ENCODE results near the gene ZNF618.

ZNF618 gene

DNA sequence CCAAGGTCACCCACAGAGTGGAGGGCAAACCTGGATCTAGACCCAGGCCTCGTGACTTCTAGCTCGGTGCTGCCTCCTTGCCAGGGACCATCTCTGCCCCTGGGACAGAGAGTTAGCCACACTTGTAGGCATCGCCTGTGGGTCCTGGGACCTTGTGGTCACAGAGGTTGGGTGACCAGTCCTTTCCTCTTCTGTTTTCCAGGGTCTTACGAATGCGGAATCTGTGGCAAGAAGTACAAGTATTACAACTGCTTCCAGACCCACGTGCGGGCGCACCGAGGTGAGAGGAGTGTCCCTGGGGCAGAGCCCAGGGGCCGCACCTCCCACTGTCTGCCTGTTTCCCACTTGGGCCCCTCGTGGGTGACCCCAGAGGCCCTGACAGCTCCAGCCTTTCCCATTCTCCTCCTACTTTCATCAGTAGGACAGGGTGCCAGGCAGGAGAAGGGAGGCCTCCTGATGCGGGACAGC, 125.7 kb downstream of the ZNF618 start:
- Histone ChIP-seq H3K9me3 (ENCODE audit: control insufficient read depth, low read depth, low read length) (no peaks in the 10 kb centered on the region), H3K27ac (ENCODE audit: low read length) (no peak overlapping the region), H3K4me1 (ENCODE audit: control insufficient read depth, low read depth, low read length) (no peaks in the 10 kb centered on the region), H3K4me3 (ENCODE audit: low read length) (no peak overlapping the region), H3K36me3 (ENCODE audit: control insufficient read depth, low read depth, low read length) (peaks cover 14% of the 10 kb centered on the region), H3K27me3 (ENCODE audit: control insufficient read depth, insufficient read depth, low read length) (no peaks in the 10 kb centered on the region), H3K9ac (ENCODE audit: low read length) (no peak overlapping the region)

DNA sequence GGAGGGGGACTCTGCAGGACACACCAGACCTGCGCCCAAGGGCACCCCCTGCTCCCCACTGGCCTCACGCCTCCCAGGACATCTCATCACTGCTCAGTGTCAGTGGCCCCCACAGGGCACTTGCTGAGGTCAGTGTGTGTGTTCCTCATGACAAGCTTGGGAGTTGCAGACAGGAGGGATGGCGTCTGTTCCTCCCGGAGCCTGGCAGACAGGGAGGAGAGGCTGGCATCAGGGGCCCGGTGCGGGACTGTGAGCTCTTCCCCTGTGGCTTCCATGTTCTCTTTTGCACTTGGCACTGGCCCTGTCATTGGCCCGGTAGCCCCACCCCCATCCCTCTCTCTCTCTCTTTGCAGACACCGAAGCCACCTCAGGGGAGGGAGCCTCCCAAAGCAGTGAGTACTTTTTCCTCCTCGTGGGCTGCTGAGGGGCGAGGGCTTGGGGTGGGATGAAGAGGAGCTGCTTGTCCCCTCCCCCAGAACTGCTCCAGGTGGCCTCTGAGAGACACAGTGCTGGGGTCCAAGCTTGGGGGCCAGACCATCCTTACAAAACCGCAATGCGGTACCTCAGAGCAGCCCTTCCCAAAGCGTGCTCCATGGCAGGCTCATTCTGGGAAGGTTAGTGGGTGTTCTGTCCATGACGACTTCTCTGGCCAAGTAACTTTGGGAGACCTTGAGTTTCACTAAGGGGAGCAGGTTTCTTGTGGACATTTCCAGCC, 126.3 kb downstream of the ZNF618 start:
- Histone ChIP-seq H3K9me3 (ENCODE audit: control insufficient read depth, low read depth, low read length) (no peaks in the 10 kb centered on the region), H3K4me1 (ENCODE audit: control insufficient read depth, low read depth, low read length) (no peaks in the 10 kb centered on the region), H3K9ac (ENCODE audit: low read length) (no peak overlapping the region), H3K4me3 (ENCODE audit: low read length) (no peak overlapping the region), H3K27me3 (ENCODE audit: control insufficient read depth, insufficient read depth, low read length) (no peaks in the 10 kb centered on the region), H3K36me3 (ENCODE audit: control insufficient read depth, low read depth, low read length) (peaks cover 14% of the 10 kb centered on the region), H3K27ac (ENCODE audit: low read length) (no peak overlapping the region)

DNA sequence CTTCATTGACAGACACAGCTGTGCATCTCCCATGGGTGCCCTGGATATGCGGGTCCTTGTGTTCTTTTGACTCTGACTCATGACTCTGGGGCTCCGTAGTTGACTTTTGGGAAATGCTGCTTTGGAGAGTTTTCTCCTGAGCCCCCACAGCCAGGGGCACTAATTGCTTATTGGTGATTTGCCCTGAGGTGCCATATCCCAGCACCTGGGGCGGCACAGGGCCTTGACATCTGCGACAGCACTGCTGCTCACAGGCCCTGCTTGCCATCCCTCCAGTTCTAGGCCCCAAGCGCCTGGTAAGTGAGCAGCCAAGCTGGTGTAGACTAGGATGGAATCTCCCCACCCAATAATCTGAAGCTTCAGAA, 126.9 kb downstream of the ZNF618 start:
- H3K27ac ChIP-seq (ENCODE audit: low read length), result no peak overlapping the region
- no peak overlapping the region for H3K9ac ChIP-seq (ENCODE audit: low read length)
- H3K27me3 ChIP-seq (ENCODE audit: control insufficient read depth, insufficient read depth, low read length), result no peaks in the 10 kb centered on the region
- H3K4me1 ChIP-seq (ENCODE audit: control insufficient read depth, low read depth, low read length), result no peaks in the 10 kb centered on the region
- peaks cover 14% of the 10 kb centered on the region for H3K36me3 ChIP-seq (ENCODE audit: control insufficient read depth, low read depth, low read length)
- no peaks in the 10 kb centered on the region for H3K9me3 ChIP-seq (ENCODE audit: control insufficient read depth, low read depth, low read length)
- H3K4me3 ChIP-seq (ENCODE audit: low read length), result no peak overlapping the region

DNA sequence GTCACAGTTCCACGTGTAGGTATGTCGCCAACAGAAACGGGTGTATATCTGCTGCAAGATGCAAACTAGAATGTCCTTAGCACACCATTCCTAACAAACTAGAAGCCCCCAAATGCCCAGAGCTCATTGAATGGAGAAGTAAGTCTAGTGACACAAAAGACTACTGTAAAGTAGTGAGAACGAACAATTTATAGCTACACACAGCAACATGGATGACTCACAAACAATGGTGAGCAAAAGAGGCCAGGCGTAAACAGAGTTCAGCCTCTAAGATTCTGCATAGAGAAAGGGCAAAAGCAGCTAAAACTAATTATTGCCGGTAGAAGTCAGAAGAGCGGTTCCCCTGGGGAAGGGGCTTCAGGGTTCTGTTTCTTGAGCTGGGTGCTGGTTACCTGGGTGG, 127.2 kb downstream of the ZNF618 start:
- H3K9ac ChIP-seq (ENCODE audit: low read length), result no peak overlapping the region
- H3K36me3 ChIP-seq (ENCODE audit: control insufficient read depth, low read depth, low read length), result peaks cover 14% of the 10 kb centered on the region
- no peaks in the 10 kb centered on the region for H3K4me1 ChIP-seq (ENCODE audit: control insufficient read depth, low read depth, low read length)
- H3K27me3 ChIP-seq (ENCODE audit: control insufficient read depth, insufficient read depth, low read length), result no peaks in the 10 kb centered on the region
- H3K9me3 ChIP-seq (ENCODE audit: control insufficient read depth, low read depth, low read length), result no peaks in the 10 kb centered on the region
- H3K4me3 ChIP-seq (ENCODE audit: low read length), result no peak overlapping the region
- H3K27ac ChIP-seq (ENCODE audit: low read length), result no peak overlapping the region

DNA sequence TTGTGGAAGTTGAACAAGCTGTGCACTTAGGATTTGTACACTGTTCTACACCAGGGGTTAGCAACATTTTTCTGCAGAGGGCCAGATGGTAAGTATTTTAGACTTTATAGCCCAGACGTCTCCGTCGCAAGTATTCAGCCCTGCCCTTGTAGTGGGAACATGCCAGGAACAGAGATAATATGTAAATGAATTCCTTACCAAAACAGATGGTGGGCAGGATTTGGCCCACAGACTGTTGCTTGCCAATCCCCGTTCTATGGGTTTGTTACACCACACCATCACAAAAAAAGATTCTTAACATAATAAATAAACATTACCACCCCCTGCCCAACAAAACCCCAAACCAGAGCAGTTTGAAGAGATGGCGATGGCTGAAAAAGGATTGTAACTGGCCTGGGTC, 127.6 kb downstream of the ZNF618 start:
- Histone ChIP-seq H3K27ac (ENCODE audit: low read length) (no peak overlapping the region), H3K4me1 (ENCODE audit: control insufficient read depth, low read depth, low read length) (no peaks in the 10 kb centered on the region), H3K27me3 (ENCODE audit: control insufficient read depth, insufficient read depth, low read length) (no peaks in the 10 kb centered on the region), H3K4me3 (ENCODE audit: low read length) (no peak overlapping the region), H3K36me3 (ENCODE audit: control insufficient read depth, low read depth, low read length) (peaks cover 14% of the 10 kb centered on the region), H3K9ac (ENCODE audit: low read length) (no peak overlapping the region), H3K9me3 (ENCODE audit: control insufficient read depth, low read depth, low read length) (no peaks in the 10 kb centered on the region)

DNA sequence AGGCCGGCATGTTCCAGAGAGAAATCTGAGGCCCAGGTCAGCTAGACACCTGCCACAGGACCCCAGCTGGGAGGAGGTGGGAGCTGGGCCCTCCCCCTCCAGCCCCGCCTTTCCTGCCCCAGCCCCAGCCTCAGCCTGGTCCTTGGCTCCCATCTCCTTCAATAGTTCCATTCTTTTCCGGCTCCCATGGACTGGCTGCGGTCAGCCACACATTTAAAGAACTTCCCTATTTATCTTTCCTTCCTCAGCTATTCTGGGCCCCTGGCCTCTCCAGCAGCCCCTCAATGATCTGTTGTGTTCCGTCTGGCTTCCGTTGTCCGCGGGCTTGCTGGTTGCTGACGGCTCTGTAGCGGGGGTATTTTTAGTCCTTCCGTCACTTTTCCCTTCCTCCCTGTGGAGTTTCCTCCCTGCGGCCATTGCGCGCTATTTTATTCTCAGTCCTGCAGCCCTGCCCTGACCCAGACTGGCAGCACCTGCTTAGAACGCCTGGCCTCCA, 128.2 kb downstream of the ZNF618 start:
- H3K4me3 ChIP-seq (ENCODE audit: low read length), result no peak overlapping the region
- no peaks in the 10 kb centered on the region for H3K27me3 ChIP-seq (ENCODE audit: control insufficient read depth, insufficient read depth, low read length)
- H3K27ac ChIP-seq (ENCODE audit: low read length), result no peak overlapping the region
- H3K9me3 ChIP-seq (ENCODE audit: control insufficient read depth, low read depth, low read length), result no peaks in the 10 kb centered on the region
- H3K36me3 ChIP-seq (ENCODE audit: control insufficient read depth, low read depth, low read length), result peaks cover 14% of the 10 kb centered on the region
- H3K4me1 ChIP-seq (ENCODE audit: control insufficient read depth, low read depth, low read length), result no peaks in the 10 kb centered on the region
- H3K9ac ChIP-seq (ENCODE audit: low read length), result no peak overlapping the region

DNA sequence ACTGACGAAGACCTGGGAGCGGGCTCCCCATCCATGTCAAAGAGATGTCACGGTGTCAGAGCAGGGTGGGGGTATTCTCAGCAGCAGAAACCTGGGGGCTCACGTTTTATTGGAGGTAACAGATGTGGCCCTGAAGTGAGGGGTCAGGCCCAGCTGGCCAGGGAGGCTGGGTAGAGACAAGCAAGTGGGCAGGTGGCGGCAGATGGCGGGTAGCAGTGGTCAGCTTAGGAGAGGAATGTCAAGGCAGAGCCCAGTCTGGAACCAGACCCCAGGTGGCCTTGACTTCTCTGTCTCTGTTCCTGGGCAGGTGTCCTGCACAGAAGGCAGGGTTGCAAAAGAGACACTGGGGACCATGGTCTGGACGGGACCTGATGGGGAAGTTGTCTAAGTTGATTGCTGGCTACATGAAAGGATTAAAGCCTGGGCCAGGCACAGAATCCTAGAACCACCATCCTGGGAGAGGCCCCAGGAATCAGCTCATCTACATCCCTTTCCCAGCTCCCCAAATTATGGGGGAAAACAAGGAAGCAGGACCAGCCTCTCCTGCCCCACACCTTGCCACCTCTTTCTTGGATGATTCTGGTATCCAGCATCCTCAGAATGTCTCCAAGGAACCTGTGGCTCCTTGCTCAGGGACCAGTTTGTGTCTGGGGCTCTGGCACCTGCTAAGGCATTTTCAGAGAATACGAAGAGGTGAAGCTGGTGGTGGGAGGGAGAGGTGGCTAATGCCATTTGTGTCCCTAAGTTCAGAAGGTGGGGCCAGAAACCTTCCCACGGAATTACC, 129.5 kb downstream of the ZNF618 start:
- H3K27me3 ChIP-seq (ENCODE audit: control insufficient read depth, insufficient read depth, low read length), result no peaks in the 10 kb centered on the region

GRCh38 chr9:114006155-114006550, 130.0 kb downstream of the ZNF618 start:
- H3K9me3 ChIP-seq (ENCODE audit: control insufficient read depth, low read depth, low read length), result no peaks in the 10 kb centered on the region
- no peaks in the 10 kb centered on the region for H3K4me1 ChIP-seq (ENCODE audit: control insufficient read depth, low read depth, low read length)
- no peak overlapping the region for H3K9ac ChIP-seq (ENCODE audit: low read length)
- H3K36me3 ChIP-seq (ENCODE audit: control insufficient read depth, low read depth, low read length), result peaks cover 14% of the 10 kb centered on the region
- no peaks in the 10 kb centered on the region for H3K27me3 ChIP-seq (ENCODE audit: control insufficient read depth, insufficient read depth, low read length)
- no peak overlapping the region for H3K4me3 ChIP-seq (ENCODE audit: low read length)
- H3K27ac ChIP-seq (ENCODE audit: low read length), result no peak overlapping the region

More for the DNA sequence above, 129.5 kb downstream of the ZNF618 start:
- Histone ChIP-seq H3K9me3 (ENCODE audit: control insufficient read depth, low read depth, low read length) (no peaks in the 10 kb centered on the region), H3K4me1 (ENCODE audit: control insufficient read depth, low read depth, low read length) (no peaks in the 10 kb centered on the region), H3K9ac (ENCODE audit: low read length) (no peak overlapping the region), H3K27ac (ENCODE audit: low read length) (no peak overlapping the region), H3K4me3 (ENCODE audit: low read length) (no peak overlapping the region), H3K36me3 (ENCODE audit: control insufficient read depth, low read depth, low read length) (peaks cover 14% of the 10 kb centered on the region)

DNA sequence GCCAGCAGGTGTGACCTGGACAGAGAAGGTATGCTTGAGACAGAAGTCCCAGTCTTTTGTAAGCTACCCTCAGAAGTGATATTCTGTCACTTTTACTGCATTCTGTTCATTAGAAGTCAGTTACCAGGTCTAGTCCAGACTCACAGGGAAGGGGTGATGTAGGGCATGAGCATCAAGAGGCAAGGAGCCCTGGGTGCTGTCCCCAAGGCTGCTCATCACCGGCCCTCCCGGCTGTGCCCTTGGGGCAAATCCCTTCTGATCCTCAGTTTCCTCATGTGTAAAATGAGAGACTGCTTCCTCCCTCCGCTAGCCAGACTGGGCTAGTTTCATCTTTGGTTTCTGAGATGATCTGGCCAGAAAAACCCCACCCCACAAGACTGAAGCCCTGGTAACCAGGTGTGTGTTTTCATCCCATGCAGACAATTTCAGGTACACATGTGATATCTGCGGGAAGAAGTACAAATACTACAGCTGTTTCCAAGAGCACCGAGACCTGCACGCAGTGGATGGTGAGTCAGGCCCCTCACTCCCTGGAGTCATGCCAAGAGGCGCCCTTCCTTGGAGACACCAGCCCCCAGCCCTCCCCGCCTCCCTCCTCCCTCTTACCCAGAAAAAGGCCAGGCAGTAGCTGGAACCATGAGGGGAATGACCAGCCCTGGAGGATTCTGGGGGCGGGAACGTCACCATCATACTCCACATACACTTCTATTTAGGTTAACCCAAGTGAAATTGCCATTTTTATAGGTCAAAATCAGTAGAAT, 131.0 kb downstream of the ZNF618 start:
- Histone ChIP-seq H3K9ac (ENCODE audit: low read length) (no peak overlapping the region), H3K4me1 (ENCODE audit: control insufficient read depth, low read depth, low read length) (no peaks in the 10 kb centered on the region), H3K27me3 (ENCODE audit: control insufficient read depth, insufficient read depth, low read length) (no peaks in the 10 kb centered on the region), H3K9me3 (ENCODE audit: control insufficient read depth, low read depth, low read length) (no peaks in the 10 kb centered on the region), H3K36me3 (ENCODE audit: control insufficient read depth, low read depth, low read length) (peaks cover 7% of the 10 kb centered on the region), H3K27ac (ENCODE audit: low read length) (no peak overlapping the region), H3K4me3 (ENCODE audit: low read length) (no peak overlapping the region)

GRCh38 chr9:114007991-114008666, 132.0 kb downstream of the ZNF618 start:
- Histone ChIP-seq H3K27ac (ENCODE audit: low read length) (no peak overlapping the region), H3K27me3 (ENCODE audit: control insufficient read depth, insufficient read depth, low read length) (no peaks in the 10 kb centered on the region), H3K9ac (ENCODE audit: low read length) (no peak overlapping the region), H3K36me3 (ENCODE audit: control insufficient read depth, low read depth, low read length) (peaks cover 6% of the 10 kb centered on the region), H3K4me3 (ENCODE audit: low read length) (no peak overlapping the region), H3K4me1 (ENCODE audit: control insufficient read depth, low read depth, low read length) (no peaks in the 10 kb centered on the region), H3K9me3 (ENCODE audit: control insufficient read depth, low read depth, low read length) (no peaks in the 10 kb centered on the region)

All from iPS-18a (cell line).